Urinary bladder (tissue), 4 donors: ENCODE results near the gene RPS17. TPM values are rescaled to one million over a fixed set of nuclear protein-coding genes. Genes with fewer than 3 reads are reported as not detected.
"Not testable (repeated sequence)": the region's sequence is repeated elsewhere in the genome, so short reads cannot be mapped to it uniquely, and the experiment has no call there.

Experiments used
- DNase-seq: peaks from one replicate; pipeline ENCODE4 v3.0.0-alpha.2; 2015; ENCODE audit errors: extremely low spot score
- H3K27ac ChIP-seq: one replicate; pipeline ENCODE4 v1.5.1; 2013; ENCODE audit warnings: low read depth, mild to moderate bottlenecking, moderate library complexity
- H3K36me3 ChIP-seq: one replicate; pipeline ENCODE4 v1.6.1; 2013; ENCODE audit warnings: mild to moderate bottlenecking, moderate library complexity; ENCODE audit not compliant: insufficient read depth
- H3K4me1 ChIP-seq: one replicate; pipeline ENCODE4 v1.6.1; 2013; ENCODE audit warnings: mild to moderate bottlenecking, moderate library complexity; ENCODE audit not compliant: insufficient read depth
- H3K4me3 ChIP-seq: one replicate; pipeline ENCODE4 v1.5.1; 2013; ENCODE audit warnings: low read depth, low read length
- WGBS: extraction: QIAGEN DNeasy Blood & Tissue Kit; methylation state at CpG from one replicate; pipeline ENCODE4 v1.1.7; 2013; 5-methylcytosine and 5-hydroxymethylcytosine counted together
- polyA plus RNA-seq: library from polyadenylated mRNA; stranded (reverse); fragments of 200-250 nt; gene quantifications from one replicate; pipeline ENCODE4 v1.2.3, GENCODE V29; 2013
- total RNA-seq: library from RNA; depleted of rRNA; stranded (reverse); fragments of >200 nt; gene quantifications from one replicate; pipeline ENCODE4 v1.2.3, GENCODE V29; 2014
- donor health status: healthy with polysubstance abuse.
- donor health status: healthy.

The RPS17 gene
- total and polyA plus RNA-seq, 2 donors = 2,311 to 3,193 TPM

DNA sequence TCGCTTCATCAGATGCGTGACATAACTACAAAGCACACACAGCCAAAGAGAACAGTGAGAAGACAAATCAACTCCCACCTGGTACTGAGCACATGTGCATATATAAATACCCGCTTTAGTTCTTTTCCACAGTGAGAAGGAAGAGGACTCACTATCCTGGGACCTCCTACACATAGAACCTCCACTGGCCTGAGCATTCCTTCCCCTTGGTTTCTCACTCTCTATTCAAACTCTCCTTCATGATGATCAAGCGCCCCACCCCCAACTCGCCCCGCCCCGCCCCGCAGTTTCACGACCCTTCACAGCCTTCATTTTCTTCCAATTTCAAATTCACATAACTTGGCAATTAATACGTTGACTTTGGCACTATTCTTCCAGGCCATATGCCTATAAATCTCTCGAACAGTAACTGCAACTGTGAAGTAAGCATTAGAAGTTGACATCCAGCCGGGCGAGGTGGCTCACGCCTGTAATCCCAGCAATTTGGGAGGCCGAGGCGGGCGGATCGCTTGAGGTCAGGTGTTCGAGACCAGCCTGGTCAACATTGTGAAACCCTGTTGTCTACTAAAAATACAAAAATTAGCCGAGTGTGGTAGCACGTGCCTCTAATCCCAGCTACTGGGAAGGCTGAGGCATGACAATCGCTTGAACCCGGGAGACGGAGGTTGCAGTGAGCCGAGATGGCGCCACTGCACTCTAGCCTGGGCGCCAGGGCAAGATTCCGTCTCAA, 1.1 kb downstream of the RPS17 start:
- WGBS = 18% methylated on average over 28 of the region's 28 CpGs
- DNase-seq = no peak
- Histone ChIP-seq H3K4me1 (no peaks in the 10 kb centered on the region), H3K36me3 (peaks cover 9% of the 10 kb centered on the region), H3K4me3 (peak overlapping the region; percentile 80), H3K27ac (peak overlapping the region; percentile 35)

DNA sequence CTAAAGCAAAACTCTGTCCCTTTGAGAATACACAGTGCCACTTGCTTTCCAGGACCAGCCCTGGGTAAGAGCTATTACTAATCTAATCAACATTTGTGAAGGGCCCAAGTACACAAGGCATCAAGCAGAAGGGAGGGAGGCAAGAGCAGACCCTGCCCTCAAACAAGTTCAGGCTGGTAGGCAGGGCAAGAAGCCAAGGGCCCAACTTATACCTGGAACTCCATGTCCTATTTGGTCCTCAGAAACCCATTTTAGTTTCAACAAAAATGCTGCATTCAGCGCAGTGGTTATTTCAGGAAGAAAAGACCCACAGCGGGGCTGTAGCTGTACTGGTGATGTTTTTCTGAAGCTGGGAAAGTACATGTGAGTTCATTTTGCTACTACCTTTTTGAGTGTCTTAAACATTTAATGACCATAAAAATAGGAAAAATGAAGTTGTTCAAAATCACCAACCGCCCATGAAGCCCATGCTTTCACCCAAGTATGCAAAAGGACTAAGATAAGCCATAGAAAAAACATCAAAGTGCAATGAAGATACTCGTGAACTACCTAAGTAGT, 2.8 kb downstream of the RPS17 start:
- H3K27ac ChIP-seq = no peak overlapping the region
- 80% methylated on average over 4 of the region's 4 CpGs for WGBS
- no peak for DNase-seq
- no peak overlapping the region for H3K4me3 ChIP-seq
- peaks cover 9% of the 10 kb centered on the region for H3K36me3 ChIP-seq
- H3K4me1 ChIP-seq = no peaks in the 10 kb centered on the region

DNA sequence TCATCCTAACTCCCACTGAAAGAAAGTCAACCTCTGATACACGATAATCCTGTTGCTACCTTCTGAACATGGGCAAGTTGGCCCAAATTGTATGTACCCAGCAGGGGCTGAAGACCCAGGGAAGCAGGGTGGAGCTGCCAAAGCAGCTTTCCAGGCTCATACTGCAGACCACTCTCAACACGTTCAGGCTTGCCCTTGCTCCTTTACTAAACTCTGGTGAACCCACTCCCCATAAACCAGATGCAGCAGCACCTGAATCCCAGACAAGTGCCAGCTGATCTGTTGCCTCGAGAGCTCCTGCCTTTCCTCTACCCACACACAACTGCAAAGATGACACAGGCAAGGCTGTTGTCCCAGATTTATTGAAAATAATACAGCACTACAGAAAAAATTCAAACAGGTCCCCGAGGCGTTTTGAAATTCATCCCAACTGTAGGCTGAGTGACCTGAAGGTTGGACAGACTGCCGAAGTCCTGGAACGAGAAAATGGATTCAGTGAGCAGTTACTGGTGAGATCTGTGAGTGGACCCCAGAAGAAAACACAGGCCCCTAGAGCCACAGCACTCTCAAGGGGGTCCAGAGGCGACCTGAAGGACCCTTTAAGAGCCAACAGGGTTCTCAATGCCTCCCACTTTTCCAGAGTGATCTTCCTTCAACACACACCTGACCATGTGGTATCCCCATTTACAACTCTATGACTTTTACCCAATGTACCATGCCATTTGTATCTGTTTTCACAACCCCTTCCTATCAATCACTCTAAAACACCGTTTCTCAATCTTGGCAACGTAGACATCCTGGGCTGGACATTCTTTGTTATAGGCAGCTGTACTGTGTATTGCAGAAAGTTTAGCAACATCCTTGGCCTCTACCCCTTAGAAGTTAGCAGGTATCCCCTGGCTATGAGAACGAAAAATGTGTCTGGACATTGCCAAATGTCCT, 3.6 kb downstream of the RPS17 start:
- H3K36me3 ChIP-seq = peaks cover 9% of the 10 kb centered on the region
- no peaks in the 10 kb centered on the region for H3K4me1 ChIP-seq
- 64% methylated on average over 11 of the region's 11 CpGs for WGBS
- no peak overlapping the region for H3K4me3 ChIP-seq
- no peak overlapping the region for H3K27ac ChIP-seq
- no peak for DNase-seq

DNA sequence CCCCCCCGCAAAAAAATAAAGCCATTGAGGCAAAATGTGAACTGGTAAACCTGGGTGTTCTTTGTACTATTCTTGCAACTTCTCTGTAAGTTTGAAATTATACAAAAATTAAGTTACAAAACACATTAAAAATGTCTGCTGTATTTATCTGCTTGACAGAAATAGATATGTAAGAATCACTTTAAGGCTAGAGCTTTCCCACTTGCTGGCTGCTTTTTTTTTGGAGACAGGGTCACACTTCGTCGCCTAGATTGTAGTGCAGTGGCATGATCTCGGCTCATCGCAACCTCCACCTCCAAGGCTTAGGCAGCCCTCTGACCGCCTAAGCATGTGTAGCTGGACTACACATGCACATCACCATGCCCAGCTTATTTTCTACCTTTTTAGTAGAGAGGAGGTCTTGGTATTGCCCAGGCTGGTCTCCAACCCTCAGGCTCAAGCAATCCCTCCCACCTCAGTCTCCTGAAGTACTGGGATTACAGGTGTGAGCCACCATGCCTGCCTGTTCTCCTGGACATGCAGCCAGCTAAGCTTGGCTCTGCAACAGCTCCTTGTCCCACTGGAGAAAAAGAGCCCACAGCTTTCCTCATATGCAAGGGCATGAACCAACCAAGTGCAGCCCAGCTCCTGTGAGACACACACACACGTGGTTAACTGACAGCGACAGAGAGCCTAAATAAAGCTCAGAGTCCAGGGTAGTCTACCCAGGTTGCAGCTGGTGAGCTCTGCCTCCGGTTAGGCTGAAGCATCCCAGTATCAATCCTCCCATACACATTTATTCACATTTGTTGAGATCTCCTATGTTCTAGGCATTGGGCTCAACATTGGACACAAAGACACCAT, 4.5 kb downstream of the RPS17 start:
- no peaks in the 10 kb centered on the region for H3K4me1 ChIP-seq
- no peak overlapping the region for H3K27ac ChIP-seq
- no peak overlapping the region for H3K4me3 ChIP-seq
- peaks cover 9% of the 10 kb centered on the region for H3K36me3 ChIP-seq
- 67% methylated on average over 9 of the region's 9 CpGs for WGBS
- no peak for DNase-seq

DNA sequence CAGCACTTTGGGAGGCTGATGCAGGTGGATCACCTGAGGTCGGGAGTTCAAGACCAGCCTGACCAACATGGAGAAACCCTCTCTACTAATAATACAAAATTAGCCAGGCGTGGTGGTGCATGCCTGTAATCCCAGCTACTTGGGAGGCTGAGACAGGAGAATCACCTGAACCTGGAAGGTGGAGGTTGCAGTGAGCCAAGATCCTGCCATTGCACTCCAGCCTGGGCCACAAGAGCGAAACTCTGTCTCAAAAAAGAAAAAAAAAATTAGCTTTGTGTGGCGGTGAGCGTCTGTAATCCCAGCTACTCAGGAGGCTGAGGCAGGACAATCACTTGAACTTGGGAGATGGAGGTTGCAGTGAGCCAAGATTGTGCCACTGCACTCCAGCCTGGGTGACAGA, 5.1 kb downstream of the RPS17 start:
- WGBS = 89% methylated on average over 5 of the region's 5 CpGs
- not testable (repeated sequence) for H3K4me3 ChIP-seq, DNase-seq, H3K27ac ChIP-seq, H3K4me1 ChIP-seq, H3K36me3 ChIP-seq

DNA sequence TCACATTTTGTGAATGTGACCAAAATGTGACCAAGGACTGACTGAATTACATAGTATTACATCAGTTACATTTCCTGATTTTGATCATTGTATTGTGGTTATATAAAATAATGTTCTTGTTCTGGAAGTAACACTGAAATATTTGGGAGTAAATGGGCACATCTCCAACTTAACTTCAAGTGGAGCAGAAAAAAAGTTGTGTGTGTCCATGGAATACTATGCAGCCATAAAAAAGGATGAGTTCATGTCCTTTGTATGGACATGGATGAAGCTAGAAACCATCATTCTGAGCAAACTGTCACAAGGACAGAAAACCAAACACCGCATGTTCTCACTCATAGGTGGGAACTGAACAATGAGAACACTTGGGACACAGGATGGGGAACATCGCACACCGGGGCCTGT, 5.8 kb downstream of the RPS17 start:
- whole genome bisulfite sequencing = 95% methylated on average over 3 of the region's 3 CpGs
- H3K4me1 ChIP-seq, DNase-seq, H3K4me3 ChIP-seq, H3K36me3 ChIP-seq, H3K27ac ChIP-seq: not testable (repeated sequence)

DNA sequence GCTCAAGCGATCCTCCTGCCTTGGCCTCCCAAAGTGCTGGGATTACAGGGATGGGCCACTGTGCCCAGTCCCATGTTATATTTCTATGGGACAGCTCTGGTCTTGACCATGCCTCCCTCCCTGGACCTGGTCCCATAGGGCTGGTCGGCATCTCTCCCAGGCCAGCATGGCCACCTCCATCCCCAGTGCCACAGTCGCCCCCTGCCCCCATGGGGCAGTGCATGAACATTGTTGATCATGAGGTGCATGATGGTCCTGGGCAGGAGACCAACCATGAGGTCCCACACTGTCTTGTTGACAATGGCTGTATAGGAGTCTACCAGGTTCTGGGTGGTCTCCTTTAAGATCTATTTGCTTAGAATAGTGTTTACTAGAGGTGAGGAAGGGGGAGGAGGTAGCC, 6.5 kb downstream of the RPS17 start:
- Histone ChIP-seq H3K4me3 (no peak overlapping the region), H3K4me1 (no peaks in the 10 kb centered on the region), H3K36me3 (peaks cover 9% of the 10 kb centered on the region), H3K27ac (no peak overlapping the region)
- DNase-seq = no peak
- WGBS = 98% methylated on average over 3 of the region's 3 CpGs

DNA sequence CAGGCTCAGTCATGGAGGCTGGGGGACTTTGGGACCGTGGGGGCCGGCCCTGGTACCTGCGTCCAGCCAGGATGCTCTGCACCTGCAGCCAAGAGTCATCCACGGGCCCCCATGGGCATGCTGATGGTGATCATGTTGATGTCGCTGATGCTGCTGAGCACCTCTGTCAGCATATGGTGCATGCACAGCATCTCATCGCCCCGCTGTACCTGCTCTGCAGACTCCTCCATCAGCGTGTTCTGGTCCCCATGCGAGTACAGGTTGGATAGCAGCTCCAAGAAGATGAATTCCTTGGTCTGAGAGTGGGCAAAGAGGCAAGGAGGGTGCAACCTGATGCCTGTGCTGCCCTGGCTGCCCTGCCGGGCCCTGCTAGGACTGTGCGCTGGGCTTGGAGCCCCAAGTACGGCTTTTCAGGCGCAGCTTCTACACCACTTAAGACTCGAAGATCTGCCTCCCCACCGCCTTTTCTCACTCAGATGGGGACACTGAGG, 7.2 kb downstream of the RPS17 start:
- no peak overlapping the region for H3K27ac ChIP-seq
- no peaks in the 10 kb centered on the region for H3K4me1 ChIP-seq
- 90% methylated on average over 15 of the region's 15 CpGs for WGBS
- DNase-seq = no peak
- H3K36me3 ChIP-seq = peaks cover 5% of the 10 kb centered on the region
- H3K4me3 ChIP-seq = no peak overlapping the region

DNA sequence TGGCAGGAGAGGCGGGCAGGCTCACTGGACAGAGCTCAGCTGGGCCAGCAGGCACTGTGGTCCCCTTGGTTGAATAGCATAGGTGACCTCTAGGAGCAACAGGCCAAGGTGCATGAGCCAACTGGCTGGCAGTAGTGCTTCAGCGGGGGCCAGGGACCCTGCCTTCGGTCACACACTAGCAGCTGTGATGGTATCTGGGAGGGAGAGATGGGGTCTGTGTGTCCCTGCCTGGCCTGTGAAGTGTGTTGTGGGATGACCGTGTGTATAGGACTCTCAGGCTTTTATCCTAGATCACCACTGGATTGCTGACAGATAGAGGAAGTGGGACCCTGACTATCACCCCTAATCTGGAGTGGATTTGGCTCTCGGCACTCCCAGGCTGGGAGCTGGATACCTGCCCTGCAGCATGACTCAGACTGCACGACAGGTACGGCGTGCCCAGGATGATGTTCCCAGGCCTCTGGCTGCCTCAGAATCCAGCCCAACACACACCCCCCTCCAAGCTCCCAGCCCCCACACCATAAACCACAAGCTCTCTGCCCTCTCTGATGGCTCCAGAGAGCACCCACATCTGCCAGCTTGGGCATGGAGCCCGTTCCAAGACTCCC, 7.8 kb downstream of the RPS17 start:
- H3K36me3 ChIP-seq = peaks cover 5% of the 10 kb centered on the region
- WGBS = 73% methylated on average over 9 of the region's 9 CpGs
- no peak for DNase-seq

DNA sequence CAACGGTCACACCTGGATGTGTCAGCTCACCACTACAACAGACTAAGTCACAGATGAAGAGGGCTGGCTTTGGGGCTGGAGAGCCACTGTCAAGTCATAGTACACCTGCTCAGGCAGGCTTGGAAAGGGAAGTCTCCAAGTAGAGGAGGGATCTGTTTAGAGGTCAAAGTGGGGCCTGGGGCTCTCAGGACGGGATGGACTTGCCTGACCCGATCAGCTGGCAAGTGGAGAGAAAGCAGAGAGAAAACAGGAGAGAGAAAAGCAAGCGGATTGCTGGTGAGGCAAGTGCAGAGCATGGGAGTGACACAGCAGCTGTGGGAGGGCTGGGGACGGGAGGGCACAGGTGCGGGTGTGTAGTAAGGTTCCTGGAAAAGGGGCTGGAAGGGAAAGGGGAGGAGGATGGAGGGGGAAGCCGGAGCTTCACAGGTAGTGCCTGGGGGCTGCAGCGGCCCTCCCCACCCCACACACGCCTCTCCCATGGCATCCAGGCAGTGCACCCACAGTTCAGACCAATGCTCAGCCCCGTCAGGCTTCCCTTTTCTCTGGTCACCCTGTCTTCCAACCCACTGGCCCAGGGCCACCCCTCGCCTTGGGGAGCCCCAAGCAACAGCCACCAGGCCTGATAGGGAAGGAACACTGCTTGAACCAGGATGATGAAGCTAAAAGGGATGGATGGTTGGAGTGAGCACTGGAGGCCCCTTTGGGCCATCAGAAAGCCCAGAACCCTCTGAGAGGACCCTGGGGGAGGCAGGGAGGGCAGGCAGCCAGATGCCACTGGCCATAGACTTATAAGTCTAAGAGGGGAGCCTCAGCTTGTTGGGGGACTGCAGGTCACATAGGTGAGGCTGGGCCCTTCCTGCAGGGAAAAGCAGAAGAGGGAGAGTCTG, 8.5 kb downstream of the RPS17 start:
- 85% methylated on average over 11 of the region's 11 CpGs for WGBS
- H3K4me3 ChIP-seq = no peak overlapping the region
- no peaks in the 10 kb centered on the region for H3K4me1 ChIP-seq
- H3K36me3 ChIP-seq = peaks cover under 1% of the 10 kb centered on the region
- DNase-seq = no peak
- no peak overlapping the region for H3K27ac ChIP-seq

More for the DNA sequence above, 7.8 kb downstream of the RPS17 start:
- Histone ChIP-seq H3K4me3 (no peak overlapping the region), H3K4me1 (no peaks in the 10 kb centered on the region), H3K27ac (no peak overlapping the region)

DNA sequence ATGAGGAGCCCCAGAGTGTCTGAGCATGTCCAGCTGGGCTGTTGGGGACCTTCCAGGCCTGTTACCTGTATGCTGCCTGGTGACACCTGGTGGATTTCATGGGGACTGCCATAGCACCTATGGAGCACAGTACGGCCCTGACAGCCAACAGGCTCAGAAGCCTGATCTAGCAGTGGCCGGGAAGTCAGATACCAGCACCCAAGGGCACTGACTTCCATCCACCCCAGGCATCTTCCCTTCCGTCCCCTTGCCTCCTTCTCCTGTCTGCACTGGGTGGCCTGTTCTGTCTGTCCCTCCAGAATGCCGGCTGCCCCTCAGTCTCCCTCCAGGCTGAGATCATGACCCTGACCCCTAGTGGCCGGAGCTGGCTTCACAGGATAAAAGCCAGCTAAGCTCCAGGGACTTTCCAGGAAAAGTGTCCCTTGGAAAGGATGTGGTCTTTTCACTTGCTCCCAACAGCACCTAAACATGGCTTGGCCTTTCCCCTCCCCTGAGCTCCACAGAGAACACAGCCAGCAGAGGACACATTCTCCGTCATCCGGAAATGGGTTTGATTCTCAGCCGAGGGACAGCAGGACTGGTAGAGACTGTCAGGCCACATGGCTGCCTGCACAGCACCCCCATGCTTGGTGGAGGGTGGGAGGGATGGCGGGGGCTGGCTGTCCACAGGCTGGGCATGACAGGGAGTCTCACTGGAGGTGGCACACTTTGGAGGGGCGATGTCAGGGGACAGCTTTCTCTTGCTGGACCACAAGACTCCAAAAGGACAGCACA, 9.5 kb downstream of the RPS17 start:
- DNase-seq = no peak
- H3K36me3 ChIP-seq = no peaks in the 10 kb centered on the region
- no peaks in the 10 kb centered on the region for H3K4me1 ChIP-seq
- WGBS = 21% methylated on average over 10 of the region's 10 CpGs
- no peak overlapping the region for H3K4me3 ChIP-seq
- no peak overlapping the region for H3K27ac ChIP-seq
